Breast epithelium (tissue), 4 donors: ENCODE data around the gene SDC1. TPM values are rescaled to one million over a fixed set of nuclear protein-coding genes. Genes with fewer than 3 reads are reported as not detected.

Experiments
- DNase-seq, 2 donors: peaks; one replicate each; pipeline ENCODE4 v3.0.0-alpha.2; 2019; ENCODE audit warnings: low spot score in 2 of 2
- H3K27ac ChIP-seq, 2 donors: fragments of 200-600 bp; sonication (generic) in 1 of 2; one replicate each; pipeline ENCODE4 v1.5.1; 2016 to 2019; ENCODE audit warnings: mild to moderate bottlenecking in 1 of 2
- H3K27me3 ChIP-seq, 2 donors: fragments of 200-600 bp; sonication (generic) in 1 of 2; one replicate each; pipeline versions ENCODE4 v1.5.1 to v1.6.0; 2017 to 2019; ENCODE audit warnings: control low read depth in 1 of 2, mild to moderate bottlenecking in 1 of 2
- H3K36me3 ChIP-seq: fragments of 200-600 bp; one replicate; pipeline ENCODE4 v1.5.1; 2019
- H3K4me1 ChIP-seq, 2 donors: fragments of 200-600 bp; sonication (generic); one replicate each; pipeline ENCODE4 v1.5.1; 2016 to 2019; ENCODE audit warnings: control low read depth in 1 of 2
- H3K4me3 ChIP-seq, 3 donors: fragments of 200-600 bp; sonication (generic); 1 replicate in 2 of 3; 2 replicates in 1 of 3; pipeline ENCODE4 v1.5.1; 2016 to 2019; ENCODE audit warnings: mild to moderate bottlenecking in 3 of 3, moderate library complexity in 2 of 3
- H3K9me3 ChIP-seq, 2 donors: fragments of 200-600 bp; sonication (generic) in 1 of 2; one replicate each; pipeline ENCODE4 v1.5.1; 2016 to 2019; ENCODE audit warnings: control low read depth in 1 of 2
- POLR2A ChIP-seq: fragments of 450-650 bp; IDR thresholded peaks from one replicate; pipeline ENCODE4 v1.6.1; 2016; ENCODE audit warnings: antibody characterized with exemption, mild to moderate bottlenecking, moderate library complexity
- POLR2AphosphoS5 ChIP-seq, 3 donors: sonication (generic); formaldehyde crosslinking; IDR thresholded peaks; one replicate each; pipeline ENCODE4 v1.6.1; 2017; ENCODE audit warnings: antibody characterized with exemption in 3 of 3
- intact Hi-C: fragments of 100-400 bp; cut with DNase I; formaldehyde crosslinking; loops from one replicate; pipeline ENCODE4 v1.15.1; 2023; ENCODE audit warnings: low total_unique reads
- total RNA-seq, 3 donors: library from RNA; depleted of rRNA; stranded (reverse); fragments of >200 nt; gene quantifications; one replicate each; pipeline ENCODE4 v1.1.0, GENCODE V29; 2016
- TF ChIP-seq, protein P1 (sequence below), 3 donors: fragments of 450-650 bp; IDR thresholded peaks; one replicate each; pipeline ENCODE4 v1.5.1; 2016 to 2017; ENCODE audit warnings: antibody characterized with exemption in 3 of 3, mild to moderate bottlenecking in 3 of 3, moderate library complexity in 3 of 3

SDC1 gene
- total RNA-seq, 3 donors from 2014 or later, result 2.6 to 51.8 (median 38.7) TPM

DNA sequence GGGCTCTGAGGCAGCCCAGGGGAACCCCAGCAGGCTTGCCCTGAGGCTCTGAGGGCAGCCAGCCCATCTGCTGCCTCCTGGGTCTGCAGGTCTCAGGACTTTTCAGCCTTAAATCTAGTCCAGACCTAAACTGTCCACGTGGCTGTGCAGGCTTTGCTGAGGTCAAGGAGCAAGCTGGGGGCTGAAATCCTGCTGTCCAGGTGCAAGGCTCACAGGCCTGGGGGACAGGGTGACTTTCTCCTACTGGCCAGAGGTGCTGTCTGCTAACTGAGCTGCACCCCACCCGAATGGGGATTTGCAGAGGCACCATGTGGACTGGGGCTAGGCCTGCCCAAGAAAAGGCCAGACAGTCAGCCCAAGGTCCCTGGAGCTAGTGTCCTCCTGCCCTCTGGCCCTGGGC lies 32.1 kb downstream of the SDC1 start:
- intact Hi-C loops, result no loop called here
- Histone ChIP-seq H3K9me3 (no peaks in the 10 kb centered on the region), H3K4me1 (peaks cover 0 to 8% of the 10 kb centered on the region in 2 donors), H3K4me3 (no peak overlapping the region), H3K36me3 (no peaks in the 10 kb centered on the region), H3K27ac (no peak overlapping the region), H3K27me3 (no peaks in the 10 kb centered on the region)
- no peak for TF ChIP-seq POLR2A
- TF ChIP-seq, protein P1, sequence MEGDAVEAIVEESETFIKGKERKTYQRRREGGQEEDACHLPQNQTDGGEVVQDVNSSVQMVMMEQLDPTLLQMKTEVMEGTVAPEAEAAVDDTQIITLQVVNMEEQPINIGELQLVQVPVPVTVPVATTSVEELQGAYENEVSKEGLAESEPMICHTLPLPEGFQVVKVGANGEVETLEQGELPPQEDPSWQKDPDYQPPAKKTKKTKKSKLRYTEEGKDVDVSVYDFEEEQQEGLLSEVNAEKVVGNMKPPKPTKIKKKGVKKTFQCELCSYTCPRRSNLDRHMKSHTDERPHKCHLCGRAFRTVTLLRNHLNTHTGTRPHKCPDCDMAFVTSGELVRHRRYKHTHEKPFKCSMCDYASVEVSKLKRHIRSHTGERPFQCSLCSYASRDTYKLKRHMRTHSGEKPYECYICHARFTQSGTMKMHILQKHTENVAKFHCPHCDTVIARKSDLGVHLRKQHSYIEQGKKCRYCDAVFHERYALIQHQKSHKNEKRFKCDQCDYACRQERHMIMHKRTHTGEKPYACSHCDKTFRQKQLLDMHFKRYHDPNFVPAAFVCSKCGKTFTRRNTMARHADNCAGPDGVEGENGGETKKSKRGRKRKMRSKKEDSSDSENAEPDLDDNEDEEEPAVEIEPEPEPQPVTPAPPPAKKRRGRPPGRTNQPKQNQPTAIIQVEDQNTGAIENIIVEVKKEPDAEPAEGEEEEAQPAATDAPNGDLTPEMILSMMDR (IDR thresholded peaks at IDR 0.05), result no peak
- no peak for TF ChIP-seq POLR2AphosphoS5 (IDR thresholded peaks at IDR 0.05)
- DNase-seq, result no peak

DNA sequence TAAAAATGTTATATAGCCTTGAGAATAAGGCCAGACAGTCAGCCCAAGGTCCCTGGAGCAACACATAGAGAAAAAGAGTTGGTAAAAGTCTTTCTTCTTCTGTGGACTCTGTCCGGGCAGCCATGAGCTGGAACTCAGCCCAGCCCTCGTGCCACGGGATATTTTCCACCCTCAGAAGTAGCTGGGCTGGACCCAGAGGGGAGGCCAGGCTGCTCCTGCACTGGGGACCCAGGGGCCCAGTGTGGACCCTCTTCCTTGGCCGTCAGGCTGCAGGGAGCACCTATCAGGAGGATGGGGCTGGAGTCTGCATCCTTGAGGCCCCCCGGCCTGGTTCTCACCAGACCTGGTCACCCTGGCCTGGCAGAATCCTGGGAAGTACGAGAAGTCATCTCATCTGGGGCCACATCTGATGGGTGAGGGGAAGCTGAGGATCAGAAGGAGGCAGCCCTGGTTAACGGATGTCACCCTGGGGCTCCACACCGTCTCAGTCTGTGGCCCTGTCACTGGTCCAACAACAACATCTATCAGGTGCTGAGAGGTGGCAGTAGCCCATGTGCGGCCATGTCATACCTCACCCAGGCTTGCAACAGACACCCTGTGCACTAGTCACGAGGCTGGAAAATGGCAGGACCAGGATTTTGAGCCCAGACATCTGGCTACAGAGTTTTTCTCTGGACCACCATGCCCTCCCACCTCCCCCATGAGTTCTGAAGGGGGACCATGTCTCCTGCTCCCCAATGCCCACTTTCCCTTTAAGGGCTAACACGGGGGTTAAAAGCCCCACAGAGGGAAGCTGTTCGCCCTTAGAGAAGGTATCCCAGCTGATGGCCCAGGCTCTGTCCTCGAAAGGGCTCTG lies 33.0 kb downstream of the SDC1 start:
- intact Hi-C loops, result no loop called here
- H3K4me1 ChIP-seq, result peaks cover 0 to 5% of the 10 kb centered on the region in 2 donors
- H3K9me3 ChIP-seq, result no peaks in the 10 kb centered on the region
- H3K27ac ChIP-seq, result no peak overlapping the region
- TF ChIP-seq POLR2AphosphoS5 (IDR thresholded peaks at IDR 0.05) (no peak), POLR2A (no peak)
- TF ChIP-seq, protein P1 (IDR thresholded peaks at IDR 0.05), result no peak
- no peaks in the 10 kb centered on the region for H3K36me3 ChIP-seq
- no peaks in the 10 kb centered on the region for H3K27me3 ChIP-seq
- peak in 1 of 2 donors; percentile 64 for DNase-seq
- no peak overlapping the region for H3K4me3 ChIP-seq

DNA sequence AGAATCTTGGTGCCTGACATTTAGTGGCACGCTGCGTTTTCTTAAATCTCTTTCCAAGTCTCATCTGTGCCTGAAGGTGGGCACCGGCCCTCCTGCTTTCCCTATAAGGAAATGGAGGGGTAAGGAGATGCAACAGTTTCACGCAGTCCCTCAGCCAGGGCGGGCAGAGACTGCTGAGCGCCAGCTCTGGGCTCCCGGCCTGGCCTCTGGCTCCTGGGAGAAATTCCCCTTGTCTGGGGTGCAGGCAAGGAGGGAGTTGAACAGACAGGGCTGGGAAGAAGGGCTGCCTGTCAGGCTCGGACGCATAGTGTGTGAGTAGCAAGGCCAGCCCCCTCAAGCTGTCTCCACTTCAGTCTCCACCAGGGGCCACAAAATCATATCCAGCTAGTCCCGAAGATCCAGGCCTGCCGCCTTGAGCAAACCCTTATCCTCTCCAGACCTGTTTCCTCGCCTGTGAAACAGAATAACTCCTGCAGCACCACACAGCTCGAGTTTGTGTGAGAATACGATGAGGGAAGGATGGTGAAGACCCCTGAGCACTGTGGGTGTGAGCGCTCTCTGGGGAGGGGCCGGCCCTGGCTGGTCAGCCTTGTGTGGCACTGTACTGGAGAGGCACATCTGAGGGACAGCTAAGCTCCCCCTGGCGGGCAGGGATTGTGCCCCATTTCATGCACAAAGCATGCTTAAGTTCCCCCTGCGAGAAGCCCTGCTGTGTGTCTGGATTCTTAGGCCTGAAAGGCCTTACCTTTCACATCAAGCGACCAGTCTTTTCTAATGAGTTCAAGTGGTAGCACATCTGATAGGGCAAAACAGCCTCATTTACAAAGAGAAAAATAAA lies 33.8 kb downstream of the SDC1 start:
- no peaks in the 10 kb centered on the region for H3K36me3 ChIP-seq
- DNase-seq, result no peak
- no peaks in the 10 kb centered on the region for H3K27me3 ChIP-seq
- no peak for TF ChIP-seq POLR2AphosphoS5 (IDR thresholded peaks at IDR 0.05)
- TF ChIP-seq, protein P1 (IDR thresholded peaks at IDR 0.05), result no peak
- no peak for TF ChIP-seq POLR2A
- H3K4me1 ChIP-seq, result no peaks in the 10 kb centered on the region
- H3K27ac ChIP-seq, result peak overlapping the region in 1 of 2 donors; percentile 33
- H3K4me3 ChIP-seq, result no peak overlapping the region
- H3K9me3 ChIP-seq, result no peaks in the 10 kb centered on the region
- intact Hi-C loops, result no loop called here

DNA sequence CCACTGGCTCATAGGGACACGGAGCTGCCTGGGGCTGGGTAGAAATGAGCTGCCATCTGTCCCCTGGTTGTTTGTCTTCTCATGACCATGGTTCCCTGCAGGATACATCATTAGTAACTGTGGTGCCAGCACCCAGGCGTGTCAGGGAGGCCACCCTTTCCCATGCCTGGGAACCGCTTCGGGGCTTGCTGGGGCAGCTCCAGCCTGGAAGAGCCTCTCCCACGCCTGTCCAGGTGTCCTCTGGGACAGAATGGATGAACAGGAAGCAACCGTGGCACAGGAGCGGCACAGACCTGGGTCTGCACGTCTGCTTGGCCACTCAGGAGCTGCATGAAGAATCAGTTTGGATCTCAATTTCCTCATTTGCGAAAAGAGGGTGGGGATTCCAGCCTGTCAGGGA lies 34.8 kb downstream of the SDC1 start:
- no peaks in the 10 kb centered on the region for H3K9me3 ChIP-seq
- no peak overlapping the region for H3K4me3 ChIP-seq
- TF ChIP-seq, protein P1 (IDR thresholded peaks at IDR 0.05), result no peak
- TF ChIP-seq POLR2AphosphoS5 (IDR thresholded peaks at IDR 0.05) (no peak), POLR2A (no peak)
- H3K27me3 ChIP-seq, result no peaks in the 10 kb centered on the region
- no peaks in the 10 kb centered on the region for H3K4me1 ChIP-seq
- no peaks in the 10 kb centered on the region for H3K36me3 ChIP-seq
- H3K27ac ChIP-seq, result peak overlapping the region; percentile 20 to 33
- intact Hi-C loops, result no loop called here
- DNase-seq, result no peak
